HG03442 (cell line): ENCODE results near the gene NUAK1.

Experiments used
- ATAC-seq: cut with Tn5 transposase; IDR thresholded peaks from one replicate; pipeline ENCODE4 v1.9.1; 2021; ENCODE audit warnings: mild to moderate bottlenecking, moderate library complexity; ENCODE audit not compliant: unreplicated experiment

Gene NUAK1

DNA sequence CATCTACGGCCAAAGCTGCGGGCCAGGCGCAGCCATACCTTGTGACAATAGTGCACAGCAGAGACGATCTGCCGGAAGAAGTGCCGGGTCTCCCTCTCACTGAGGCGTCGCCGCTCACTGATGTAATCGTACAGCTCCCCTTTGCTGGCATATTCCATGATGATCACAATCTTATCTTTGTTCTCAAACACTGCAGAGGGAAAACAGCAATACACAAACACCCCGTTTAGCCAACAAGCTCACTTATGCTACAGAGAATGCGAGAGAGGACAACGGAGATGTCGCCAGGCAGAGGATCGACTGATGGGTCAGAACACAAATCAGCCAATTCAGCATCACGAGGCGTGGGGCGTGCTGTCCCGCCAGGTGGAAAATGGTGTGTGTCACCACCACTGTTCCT lies 52.1 kb downstream of the NUAK1 start:
- ATAC-seq = no peak

DNA sequence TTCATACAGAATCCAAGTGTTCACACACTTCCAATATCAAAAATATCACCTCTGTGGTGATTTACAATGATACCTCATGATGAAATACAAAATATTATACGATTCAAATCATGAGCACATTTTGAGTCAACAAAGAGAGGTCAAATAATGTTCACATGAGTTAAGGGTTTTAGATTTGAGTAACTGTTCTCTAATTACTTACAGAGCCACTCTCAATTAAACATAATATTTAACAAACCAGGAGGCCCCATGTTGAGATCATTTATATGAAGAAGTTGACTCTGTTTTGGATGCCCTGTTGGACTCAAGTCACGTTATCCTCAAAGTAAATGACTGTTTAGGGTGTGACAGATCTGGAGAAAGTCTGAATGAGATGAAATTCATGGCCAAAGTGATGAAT lies 53.5 kb downstream of the NUAK1 start:
- no peak for ATAC-seq

DNA sequence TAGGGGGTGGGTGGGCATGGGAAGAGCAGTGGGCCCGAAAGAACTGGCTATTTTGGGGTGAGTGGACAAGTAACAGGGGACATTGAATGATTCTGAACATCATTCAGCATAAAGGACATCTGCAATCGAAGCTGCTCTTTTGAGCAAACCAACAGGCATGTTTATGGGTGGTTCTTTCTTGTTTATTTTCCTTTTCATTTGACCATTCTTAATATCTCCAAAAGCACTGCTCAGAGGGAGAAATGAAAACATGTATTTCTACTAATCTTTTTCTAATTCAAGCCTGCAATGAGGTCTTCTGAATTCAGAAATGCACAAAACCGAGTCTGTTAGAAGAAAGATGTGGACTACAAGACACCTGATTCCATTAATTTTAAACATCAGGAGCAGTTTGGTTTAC lies 54.0 kb downstream of the NUAK1 start:
- no peak for ATAC-seq

DNA sequence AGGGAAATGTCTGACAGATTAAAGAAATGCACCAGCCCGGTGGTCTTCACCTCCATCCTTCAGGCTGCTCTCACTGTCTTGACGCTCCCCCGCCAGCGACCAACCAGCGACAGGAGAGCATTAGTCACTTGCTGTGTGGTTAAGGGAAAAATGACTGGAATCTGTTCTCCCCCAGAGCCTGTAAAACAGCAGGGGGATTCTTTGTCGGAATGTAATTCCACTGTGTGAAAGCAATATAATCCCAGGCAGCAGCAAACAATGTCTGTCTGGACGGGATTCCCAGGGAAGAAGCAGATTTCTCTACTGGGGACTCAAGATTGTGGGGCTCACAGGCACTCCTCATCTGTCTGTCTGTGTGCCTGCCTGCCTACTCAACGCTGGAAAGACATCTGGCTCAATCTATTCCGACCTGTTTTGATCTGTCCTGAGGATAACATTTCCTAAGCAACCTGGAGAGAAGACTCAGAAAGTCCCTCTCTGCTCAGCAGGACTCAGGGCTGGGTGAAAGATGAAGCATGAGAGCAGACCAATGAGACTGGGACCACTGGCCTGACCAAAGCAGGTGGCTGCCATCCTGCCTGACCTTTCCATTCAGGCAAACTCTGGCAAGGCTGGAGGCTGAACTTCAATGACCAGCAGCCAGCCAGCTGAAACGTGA lies 54.6 kb downstream of the NUAK1 start:
- ATAC-seq = no peak

DNA sequence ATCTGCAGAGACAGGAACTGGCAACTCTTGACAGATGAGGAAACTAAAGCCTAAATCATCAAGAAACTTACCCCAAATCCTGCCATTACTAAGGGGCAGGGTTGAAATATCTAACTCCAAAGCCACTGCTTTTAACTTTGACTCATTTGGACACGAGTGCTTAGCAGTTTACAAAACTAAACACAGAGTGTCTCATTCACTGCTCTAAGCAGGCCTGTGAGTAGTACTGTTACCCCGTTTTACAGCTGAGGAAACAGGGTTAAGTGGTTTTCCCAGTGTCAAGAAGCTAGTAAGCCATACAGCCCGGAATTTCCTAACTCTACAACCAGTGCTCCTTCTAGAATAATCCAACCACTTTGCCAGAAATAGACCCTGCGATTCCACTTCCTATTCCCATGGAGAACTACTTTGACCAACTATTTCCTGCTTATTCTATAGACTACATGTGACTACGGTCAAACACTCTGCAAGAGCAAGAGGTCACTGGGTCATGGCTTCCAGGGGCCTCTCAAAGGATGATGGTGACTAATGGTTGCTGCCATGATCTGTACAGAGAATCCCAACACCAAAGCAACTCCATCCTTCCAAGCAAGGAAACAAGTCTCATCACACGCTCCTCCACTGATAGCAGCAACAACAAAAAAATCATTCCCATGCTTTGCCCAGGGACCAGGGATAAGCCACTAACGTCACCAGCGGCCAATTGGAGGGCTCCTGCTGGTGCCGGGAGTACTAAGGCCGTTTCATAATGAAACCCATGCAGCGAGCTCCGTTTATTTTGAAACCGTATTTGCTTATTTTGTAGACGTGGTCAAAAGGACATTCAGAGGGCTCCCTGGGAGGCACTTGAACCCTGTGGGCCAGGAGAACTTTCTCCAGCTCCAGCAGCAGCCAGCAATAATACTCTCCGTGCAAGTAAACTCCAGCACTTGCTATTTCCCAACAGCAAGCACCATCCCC lies 56.3 kb downstream of the NUAK1 start:
- no peak for ATAC-seq

DNA sequence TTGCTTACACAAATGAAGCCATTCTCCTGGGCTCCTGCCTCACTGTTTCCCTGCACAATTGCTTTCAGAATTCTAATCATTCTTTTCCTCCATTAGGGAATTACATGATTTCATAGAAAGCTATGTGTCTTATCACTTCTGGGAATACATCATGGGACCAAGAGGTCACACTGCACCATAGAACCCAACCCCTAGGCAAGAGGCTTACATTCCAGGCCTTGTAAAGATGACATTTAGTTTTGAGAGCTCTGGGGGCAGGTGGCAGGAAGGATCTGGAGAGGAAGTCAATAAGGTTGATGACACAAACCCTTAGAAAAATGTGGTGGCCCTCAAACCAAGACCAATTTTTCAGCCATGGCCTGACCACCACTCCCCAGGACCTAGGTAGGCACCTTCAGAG lies 57.1 kb downstream of the NUAK1 start:
- no peak for ATAC-seq

DNA sequence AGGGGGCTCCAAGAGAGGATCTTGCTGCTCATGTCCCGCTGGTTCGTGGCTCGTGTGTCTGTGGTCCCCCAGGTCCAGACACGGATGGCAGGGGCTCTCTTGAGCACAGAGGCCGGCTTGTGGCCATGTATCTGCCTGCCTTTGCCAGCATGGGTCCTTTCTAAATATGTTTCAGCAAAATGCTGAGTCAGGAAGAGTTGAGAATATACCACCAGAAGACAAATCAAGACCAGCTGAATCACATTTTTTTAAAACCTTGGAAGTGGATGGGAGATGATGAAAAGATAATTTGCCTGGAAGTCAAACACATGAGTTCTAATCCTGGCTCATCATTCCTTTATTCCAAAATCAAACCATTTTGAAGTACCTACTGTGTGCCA lies 58.0 kb downstream of the NUAK1 start:
- no peak for ATAC-seq

DNA sequence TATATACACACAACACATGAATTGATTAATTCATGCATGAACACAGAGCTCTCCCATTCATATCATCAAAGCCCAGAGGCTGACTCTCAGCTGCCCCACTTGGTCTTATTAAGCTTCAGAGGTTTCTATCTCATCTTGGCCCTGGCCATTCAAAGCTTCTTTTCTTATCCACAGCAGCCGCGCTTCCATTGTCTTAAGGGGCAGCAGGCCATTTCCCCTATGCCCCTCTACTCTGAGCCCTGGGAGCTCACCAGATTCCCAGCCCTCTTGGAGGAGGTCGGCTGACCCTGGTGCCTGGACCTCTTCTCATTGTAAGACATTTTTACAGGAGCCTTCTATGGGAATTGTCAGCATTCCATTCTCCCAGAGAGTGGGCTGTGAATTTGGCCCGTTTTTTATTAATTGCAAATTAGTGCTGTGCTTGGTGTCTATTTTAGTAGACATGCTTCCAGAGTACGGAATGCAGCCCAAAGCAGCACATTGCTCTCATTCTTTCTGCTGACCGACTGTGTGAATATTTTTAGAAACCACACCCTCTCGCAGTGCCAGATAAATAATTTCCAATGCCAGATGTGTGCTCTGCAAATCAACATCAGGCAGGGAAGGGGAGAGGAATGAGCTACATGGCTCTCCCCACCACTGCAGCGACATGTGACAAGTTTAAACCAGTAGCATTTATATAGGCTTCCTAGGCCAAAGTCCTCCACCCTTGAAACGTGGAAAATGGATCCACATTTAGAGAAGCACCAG lies 58.5 kb downstream of the NUAK1 start:
- ATAC-seq = no peak

DNA sequence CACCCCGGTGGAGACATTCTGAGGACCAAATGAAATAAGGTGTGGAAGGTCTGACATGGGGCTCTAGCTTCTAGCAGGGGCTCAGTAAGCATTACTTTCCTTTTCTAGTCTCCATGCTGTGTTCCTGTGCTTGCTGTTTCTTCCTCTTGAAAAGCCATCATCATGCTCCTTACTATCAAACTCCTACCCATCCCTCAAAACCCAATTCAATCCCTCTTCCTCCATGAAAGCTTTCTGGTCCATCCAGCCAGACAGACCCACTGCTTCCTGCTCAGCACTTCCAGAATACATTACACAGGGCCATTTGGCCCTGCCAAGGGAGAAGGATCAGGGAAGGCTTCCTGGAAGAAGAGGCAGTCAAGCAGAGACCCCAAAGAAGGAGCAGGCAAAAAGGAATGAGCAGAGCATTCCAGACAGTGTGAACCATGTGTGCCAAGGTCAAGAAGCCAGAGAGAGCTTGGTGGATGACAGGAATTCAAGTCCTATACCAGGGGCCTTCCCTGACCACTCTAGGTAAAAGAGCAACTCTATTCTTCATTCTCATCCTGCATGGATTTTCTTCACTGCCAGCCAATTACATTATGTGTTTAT lies 59.5 kb downstream of the NUAK1 start:
- no peak for ATAC-seq

DNA sequence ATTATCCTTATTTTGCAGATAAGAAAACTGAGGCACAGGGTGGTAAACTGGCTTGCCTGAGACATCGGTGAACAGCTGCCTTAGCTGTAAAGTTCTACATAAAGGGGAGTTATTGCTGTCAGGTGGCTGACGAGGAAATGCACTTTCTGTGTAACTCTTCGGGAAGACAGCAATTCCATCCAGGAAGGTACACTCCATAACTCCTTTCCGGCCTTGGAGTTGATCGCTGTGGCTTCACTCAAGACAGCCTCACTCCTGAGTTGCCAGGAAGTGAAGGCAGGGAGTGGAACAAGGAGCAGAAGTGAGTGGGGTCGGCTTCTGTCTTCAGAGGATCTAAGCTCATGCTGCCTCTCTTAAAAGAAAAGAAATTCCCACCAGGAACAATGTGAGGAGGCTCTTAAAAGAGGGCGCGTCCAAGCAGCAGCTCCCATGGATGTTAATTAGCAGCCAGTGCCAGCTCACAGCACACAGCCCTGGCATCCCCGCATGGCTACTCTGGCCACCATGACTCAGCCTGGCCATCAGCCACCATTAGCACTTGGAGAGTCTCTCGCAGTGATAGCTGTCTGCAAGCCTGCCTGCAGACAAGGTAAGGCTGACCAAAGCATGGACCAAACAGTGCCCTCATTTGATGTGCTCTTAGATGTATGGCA lies 60.3 kb downstream of the NUAK1 start:
- ATAC-seq = no peak

DNA sequence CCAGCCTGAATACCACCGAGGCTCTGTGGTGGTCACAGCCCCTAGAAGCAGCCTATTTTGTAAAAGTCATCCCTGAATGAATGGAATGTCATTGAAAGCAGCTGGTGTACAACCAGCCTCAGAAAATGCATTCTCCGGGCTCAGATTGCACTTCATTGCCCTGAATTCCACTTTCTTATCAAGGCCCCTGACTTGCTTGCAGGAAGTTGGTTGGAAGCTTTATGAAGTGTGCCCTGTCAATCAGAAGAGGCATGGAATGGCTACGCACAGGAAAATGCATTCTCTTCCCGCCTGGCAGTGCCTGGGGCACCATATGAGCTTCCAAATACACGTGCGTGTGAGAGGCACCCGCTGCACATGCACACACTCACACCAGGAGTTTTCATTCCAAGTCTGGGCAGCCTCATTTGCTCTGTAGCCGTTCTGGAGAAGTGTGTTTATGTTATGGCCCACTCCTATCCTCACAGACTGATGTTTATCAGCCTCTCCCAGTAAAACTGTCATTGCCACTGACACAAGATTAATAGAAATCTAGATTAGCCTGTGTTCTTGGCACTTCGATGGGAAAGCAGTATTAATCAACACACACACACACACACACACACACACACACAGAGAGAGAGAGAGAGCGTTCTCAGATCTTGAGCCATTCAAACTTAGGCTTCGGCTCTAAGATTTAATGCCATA lies 63.9 kb downstream of the NUAK1 start:
- ATAC-seq = no peak

DNA sequence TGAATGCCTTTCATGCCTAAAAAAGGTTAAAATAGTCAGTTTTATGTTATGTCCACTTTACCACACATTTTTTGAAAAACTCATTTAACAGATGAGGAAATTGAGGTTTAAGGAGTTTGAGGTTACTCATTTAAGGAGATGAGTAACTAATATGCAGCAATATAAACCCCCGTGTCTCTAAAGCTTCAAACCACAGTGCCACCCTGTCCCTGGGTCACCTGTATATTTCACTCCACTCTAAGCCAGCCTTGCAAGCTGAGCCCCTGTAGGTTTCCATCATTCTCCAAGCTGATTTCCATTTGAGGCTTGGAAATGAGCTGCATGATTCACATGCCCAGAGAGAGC lies 64.4 kb downstream of the NUAK1 start:
- no peak for ATAC-seq

DNA sequence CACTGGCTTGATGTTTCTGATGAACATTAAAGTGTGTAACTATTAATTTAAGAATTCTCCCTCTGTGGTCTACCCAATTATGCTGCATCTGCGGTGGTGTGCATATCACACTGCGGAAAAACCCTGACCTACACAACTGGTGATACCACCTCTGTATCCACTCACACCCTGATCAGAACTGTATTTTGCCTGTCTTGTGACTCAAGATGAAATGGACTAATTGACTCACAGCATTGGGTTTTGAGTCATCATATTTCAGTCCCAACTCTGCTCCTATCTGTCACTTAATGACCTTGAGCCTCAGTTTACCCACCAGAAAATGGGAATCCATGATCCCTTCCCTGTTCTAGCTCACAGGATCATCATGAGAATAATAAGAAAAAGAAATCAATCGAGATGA lies 65.6 kb downstream of the NUAK1 start:
- peak; percentile 66 for ATAC-seq

DNA sequence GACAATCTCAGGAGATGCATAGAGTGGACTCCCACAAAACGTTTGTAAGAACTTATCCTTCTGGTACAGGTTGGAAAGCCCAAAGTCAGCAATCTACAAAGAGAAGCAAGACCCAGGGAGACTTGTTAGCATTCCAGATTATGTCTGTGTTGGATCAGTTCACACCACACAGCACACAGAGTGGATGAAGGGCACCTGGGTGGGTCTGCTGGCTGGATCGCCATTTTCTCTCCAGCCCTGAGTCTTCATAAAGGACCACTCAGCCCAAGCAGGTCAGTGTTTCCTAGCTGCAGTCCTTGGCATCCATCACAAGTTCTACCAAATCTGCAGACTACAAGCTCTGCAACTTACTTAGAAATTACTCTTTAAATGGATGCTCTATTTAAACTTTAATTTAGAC lies 66.0 kb downstream of the NUAK1 start:
- no peak for ATAC-seq

DNA sequence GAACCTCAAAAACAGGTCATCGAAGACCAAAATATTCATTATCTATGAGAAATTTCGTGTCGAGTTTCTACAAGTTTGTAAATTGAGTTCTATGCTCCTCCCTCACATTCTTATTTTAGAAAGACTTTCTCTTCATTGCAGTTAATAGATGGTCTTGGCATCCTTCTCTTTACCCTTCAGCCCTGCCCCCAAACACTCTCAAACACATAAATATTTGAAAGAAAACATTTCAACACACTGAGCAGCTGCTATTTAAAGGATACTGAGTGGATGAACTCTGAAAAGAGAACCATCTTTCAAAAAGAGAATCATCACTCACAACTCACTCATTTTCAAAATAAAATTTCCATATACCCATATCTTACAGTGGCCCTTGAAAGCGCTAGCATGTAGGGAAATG lies 67.1 kb downstream of the NUAK1 start:
- ATAC-seq = no peak

DNA sequence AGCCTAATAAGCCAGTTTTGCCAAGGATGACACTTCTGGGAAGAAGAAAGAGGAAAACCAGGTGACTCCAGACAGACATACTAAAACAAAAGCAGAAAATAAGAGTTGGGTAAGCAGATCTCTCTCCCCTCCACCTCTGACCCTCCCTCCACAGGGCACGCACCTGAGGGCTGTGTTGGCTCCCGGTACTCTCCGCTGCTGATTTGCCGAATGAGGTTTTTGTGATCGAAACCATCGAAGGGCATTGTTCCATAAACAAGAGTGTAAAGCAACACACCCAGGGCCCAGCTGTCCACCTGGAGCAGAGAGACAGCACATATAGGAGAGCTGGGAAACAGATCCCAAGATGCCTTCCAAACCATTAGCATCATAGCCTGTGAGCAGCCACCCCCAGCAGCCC lies 68.1 kb downstream of the NUAK1 start:
- ATAC-seq = no peak

DNA sequence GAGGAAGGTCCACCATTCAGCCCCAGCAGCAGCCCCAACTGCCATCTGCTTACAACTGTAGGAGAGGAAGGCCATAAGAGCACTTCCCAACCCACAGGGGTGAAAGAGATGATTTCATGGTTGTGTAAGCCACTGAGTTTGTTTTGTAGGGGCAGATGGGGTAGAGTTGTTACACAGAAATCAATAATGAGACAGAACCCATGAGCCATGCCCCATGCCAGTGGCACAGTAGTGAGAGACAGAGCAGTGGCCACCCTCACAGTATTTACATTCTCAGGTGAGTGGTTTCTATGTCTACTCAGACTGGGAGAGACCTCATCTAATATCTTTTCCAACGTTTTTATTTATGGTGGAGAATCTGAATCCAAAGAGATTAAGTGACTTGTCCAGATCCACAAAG lies 68.6 kb downstream of the NUAK1 start:
- no peak for ATAC-seq

DNA sequence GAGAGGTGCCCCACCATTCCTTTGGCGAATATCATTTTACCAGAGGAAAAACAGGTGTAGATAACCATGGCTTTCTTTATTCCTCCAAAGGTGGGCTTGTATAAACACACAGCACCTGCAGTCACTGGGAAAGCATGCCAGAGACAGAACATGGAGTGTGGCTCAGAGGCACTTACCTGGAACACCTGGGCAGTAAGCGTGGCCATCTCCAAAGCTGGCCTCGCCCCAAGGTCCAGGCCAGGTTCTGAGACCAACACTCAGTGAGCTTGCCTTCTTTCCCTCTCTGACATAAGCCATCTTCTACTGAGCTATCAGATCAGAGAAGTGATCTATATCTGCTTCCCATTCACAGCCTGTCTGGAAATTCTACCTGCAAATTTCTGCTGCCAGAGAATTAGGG lies 70.5 kb downstream of the NUAK1 start:
- ATAC-seq = no peak

DNA sequence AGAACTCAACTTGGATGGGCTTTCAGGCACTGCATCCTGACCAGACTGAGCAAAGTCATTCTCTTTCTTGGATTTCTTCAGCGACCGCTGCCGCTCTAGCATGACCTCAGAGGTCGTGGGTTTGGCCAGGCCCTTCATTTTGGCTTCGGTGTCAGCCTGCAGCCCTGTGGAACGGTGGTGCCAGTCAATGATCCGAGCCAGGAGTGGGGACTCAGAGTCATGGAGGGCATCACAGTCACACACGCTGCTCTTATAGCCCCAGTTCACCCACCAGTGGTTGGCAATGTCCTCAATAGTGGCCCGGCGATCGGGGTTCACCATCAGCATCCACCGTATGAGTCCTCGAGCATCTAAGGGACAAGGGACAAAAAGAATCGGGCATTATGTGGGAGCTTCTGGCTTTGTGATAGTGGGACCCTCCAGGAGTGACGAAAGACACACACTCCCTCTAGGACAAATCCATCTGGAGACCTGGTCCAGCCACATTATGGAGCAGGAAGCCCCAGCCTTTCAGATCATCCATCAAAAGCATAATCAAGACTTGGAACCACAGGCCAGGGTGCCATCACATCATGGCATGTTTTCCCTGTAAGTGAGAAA lies 71.0 kb downstream of the NUAK1 start:
- no peak for ATAC-seq

DNA sequence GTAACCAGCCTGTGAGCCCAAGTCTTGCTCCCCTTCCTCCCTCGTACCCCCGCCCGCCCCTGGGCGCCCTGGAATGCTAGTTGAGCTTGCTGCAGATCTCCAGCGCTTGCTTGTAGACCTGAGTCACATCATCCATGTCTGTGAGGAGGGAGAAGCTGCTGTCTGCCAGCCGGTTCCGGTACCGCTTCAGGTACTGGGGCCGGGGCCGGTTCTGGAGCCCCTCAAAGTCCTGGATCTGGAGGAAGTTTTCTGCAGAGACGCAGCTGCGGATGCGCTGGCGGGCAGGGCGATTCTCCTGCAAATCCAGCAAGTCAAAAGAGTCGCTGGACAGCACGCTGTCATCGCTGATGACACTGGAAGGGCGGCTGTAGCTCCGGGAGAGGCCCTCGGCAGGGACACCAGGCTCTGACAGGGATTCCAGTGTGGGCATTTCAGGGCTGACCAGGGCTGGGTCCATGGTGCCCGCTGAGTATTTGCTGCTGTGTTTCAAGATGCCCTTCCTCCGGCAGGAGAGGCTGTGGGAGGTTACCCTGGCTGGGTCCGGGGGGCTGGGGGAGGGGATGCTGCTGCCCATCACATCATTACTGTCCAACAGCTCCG lies 71.9 kb downstream of the NUAK1 start:
- no peak for ATAC-seq
